Stomach (tissue), 9 donors: Measurements from ENCODE around the gene TNS1. TPM values are rescaled to one million over a fixed set of nuclear protein-coding genes. Genes with fewer than 3 reads are reported as not detected.
A peak's percentile ranks its signal among the peaks of the same experiment; 100 is the strongest.

Source experiments
- DNase-seq, 2 donors: peaks; one replicate each; pipeline versions ENCODE4 v3.0.0 to v3.0.0-alpha.2; 2013 to 2019
- H3K27ac ChIP-seq, 5 donors: fragments of 200-600 bp in 4 of 5; sonication (generic) in 4 of 5; one replicate each; pipeline ENCODE4 v1.5.1; 2013 to 2019; ENCODE audit warnings: mild to moderate bottlenecking in 1 of 5, moderate library complexity in 1 of 5
- H3K27me3 ChIP-seq, 3 donors: fragments of 200-600 bp; sonication (generic); one replicate each; pipeline ENCODE4 v1.5.1; 2017 to 2019; ENCODE audit warnings: mixed run types in 1 of 3
- H3K36me3 ChIP-seq, 4 donors: fragments of 200-600 bp; sonication (generic); 1 replicate in 3 of 4; 2 replicates in 1 of 4; pipeline ENCODE4 v1.5.1; 2016 to 2019
- H3K4me1 ChIP-seq, 4 donors: fragments of 200-600 bp; sonication (generic); one replicate each; pipeline ENCODE4 v1.5.1; 2016 to 2019
- H3K4me3 ChIP-seq, 4 donors: fragments of 200-600 bp; sonication (generic) in 3 of 4; one replicate each; pipeline ENCODE4 v1.5.1; 2016 to 2019; ENCODE audit warnings: mild to moderate bottlenecking in 1 of 4
- H3K9me3 ChIP-seq, 4 donors: fragments of 200-600 bp; sonication (generic); one replicate each; pipeline ENCODE4 v1.5.1; 2016 to 2019
- EP300 ChIP-seq: sonication (generic); formaldehyde crosslinking; IDR thresholded peaks from one replicate; pipeline ENCODE4 v1.6.1; 2017; ENCODE audit warnings: antibody characterized with exemption
- POLR2A ChIP-seq, 4 donors: fragments of 450-650 bp; IDR thresholded peaks; one replicate each; pipeline ENCODE4 v1.6.1; 2016; ENCODE audit warnings: antibody characterized with exemption in 4 of 4, control low read depth in 2 of 4, mild to moderate bottlenecking in 1 of 4, moderate library complexity in 1 of 4
- POLR2AphosphoS5 ChIP-seq, 3 donors: sonication (generic); formaldehyde crosslinking; IDR thresholded peaks; one replicate each; pipeline ENCODE4 v1.6.1; 2016; ENCODE audit warnings: antibody characterized with exemption in 3 of 3
- WGBS, 5 donors: extraction: QIAGEN DNeasy Blood & Tissue Kit in 3 of 5; methylation state at CpG; one replicate each; pipeline versions ENCODE4 v1.1.5 to v1.1.7; 2013 to 2018; 5-methylcytosine and 5-hydroxymethylcytosine counted together
- intact Hi-C: fragments of 100-400 bp; cut with DNase I; formaldehyde crosslinking; loops from one replicate; pipeline ENCODE4 v1.15.1; 2023; ENCODE audit warnings: low total_unique reads
- polyA plus RNA-seq, 3 donors: library from polyadenylated mRNA; stranded (reverse); fragments of 200-250 nt; gene quantifications; one replicate each; pipeline ENCODE4 v1.2.3, GENCODE V29; 2013
- total RNA-seq, 5 donors: library from RNA; depleted of rRNA; stranded (reverse); fragments of >200 nt; gene quantifications; one replicate each; pipeline versions ENCODE4 v1.1.0 to v1.2.3, GENCODE V29; 2014 to 2016
- TF ChIP-seq, protein P1 (sequence below), 7 experiments: fragments of 450-650 bp in 4 of 7; fragments of 200-600 bp in 3 of 7; sonication (generic) in 3 of 7; IDR thresholded peaks; one replicate each; pipeline ENCODE4 v1.5.1; 2016 to 2019; ENCODE audit warnings: antibody characterized with exemption in 7 of 7, control low read depth in 2 of 7, mild to moderate bottlenecking in 1 of 7
- donor health status: healthy with polysubstance abuse.
- donor health status: Bipolar disorder and iron deficiency.
- donor health status: healthy.

The TNS1 gene
- total and polyA plus RNA-seq, 8 donors = 18.5 to 682 (median 160) TPM

DNA sequence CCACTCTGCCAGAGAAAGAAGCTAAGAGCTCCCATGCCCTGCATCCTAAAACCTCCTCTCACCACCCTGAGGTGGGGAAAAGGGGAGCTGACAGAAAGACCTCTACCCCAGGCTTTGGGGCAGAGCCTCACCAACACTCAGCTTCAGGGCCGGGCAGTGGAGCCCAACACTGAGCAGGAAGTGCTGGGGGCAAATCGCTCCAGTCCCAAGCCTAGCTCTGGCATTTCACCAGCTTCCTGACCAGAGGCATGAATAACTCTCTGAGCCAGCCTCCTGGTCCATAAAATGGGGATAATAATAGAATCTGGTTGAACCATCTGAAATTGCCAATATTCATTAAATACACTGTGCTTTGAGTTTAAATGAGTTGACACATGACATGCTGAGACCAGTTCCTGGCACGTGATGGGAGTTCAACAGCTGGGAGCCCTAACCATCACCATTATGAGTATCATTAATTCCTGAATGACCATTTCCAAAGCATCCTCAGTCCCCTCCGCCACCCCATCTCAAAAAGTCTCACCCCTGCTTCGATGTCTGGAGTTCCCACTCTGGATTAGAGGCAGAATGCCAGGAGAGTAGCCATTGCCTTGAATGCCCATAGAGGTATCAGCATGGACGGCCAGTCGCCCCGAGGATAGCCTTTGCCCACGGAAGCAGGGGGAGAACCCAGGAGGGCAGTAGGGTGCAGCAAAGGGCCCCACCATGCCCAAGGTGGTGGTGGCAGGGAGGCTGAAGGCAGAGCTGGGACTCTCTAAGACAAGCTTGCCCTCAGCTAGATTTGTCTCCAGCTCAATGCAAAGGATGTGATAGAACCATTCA is 153.4 kb downstream of the TNS1 start:
- intact Hi-C loops = no loop called here
- Histone ChIP-seq H3K4me1 (peaks cover 26 to 84% (median 61%) of the 10 kb centered on the region in 4 donors), H3K36me3 (peaks cover 41 to 79% (median 57%) of the 10 kb centered on the region in 4 donors), H3K9me3 (peaks cover 0 to 9% (median 2%) of the 10 kb centered on the region in 4 donors), H3K27ac (peak overlapping the region in 4 of 5 donors; percentile 60 to 82 (median 66)), H3K4me3 (no peak overlapping the region), H3K27me3 (no peaks in the 10 kb centered on the region)
- TF ChIP-seq, protein P1, sequence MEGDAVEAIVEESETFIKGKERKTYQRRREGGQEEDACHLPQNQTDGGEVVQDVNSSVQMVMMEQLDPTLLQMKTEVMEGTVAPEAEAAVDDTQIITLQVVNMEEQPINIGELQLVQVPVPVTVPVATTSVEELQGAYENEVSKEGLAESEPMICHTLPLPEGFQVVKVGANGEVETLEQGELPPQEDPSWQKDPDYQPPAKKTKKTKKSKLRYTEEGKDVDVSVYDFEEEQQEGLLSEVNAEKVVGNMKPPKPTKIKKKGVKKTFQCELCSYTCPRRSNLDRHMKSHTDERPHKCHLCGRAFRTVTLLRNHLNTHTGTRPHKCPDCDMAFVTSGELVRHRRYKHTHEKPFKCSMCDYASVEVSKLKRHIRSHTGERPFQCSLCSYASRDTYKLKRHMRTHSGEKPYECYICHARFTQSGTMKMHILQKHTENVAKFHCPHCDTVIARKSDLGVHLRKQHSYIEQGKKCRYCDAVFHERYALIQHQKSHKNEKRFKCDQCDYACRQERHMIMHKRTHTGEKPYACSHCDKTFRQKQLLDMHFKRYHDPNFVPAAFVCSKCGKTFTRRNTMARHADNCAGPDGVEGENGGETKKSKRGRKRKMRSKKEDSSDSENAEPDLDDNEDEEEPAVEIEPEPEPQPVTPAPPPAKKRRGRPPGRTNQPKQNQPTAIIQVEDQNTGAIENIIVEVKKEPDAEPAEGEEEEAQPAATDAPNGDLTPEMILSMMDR (IDR thresholded peaks at IDR 0.05) = no peak
- TF ChIP-seq POLR2AphosphoS5 (IDR thresholded peaks at IDR 0.05) = no peak
- no peak for TF ChIP-seq EP300
- TF ChIP-seq POLR2A (IDR thresholded peaks at IDR 0.05) = no peak
- no peak for DNase-seq
- WGBS, 5 donors = 79 to 88% (median 82%) methylated on average over 9 of the region's 9 CpGs

DNA sequence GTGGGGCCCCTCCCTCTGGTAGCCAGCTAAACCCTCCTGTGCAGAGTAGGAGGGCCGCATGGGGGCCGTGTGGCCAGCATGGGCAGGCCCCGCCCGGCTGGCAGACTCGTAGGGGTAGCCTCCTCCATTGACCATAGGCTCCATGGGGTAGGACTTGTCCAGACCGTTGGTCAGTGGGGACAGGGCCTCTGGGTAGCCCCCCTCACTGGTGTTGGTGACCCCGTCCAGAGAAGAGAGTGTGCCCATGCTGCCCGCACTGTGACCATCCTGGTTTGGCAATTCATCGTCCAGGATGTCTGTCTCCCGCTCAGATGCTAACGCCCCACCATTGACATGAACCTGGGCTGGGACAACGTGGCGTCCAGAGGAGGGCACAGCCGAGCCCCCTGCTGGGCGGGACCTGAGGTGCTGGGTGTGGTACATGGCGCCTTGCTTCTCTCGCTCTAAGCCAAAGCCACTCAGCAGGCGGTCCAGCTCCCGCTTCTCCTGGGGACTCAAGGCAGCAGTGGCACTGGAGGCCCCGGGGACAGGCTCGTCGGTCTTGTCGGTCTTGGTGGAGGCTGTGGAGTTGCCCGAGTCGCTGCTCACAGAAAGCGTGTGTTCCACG is 154.3 kb downstream of the TNS1 start:
- H3K4me1 ChIP-seq = peaks cover 26 to 80% (median 58%) of the 10 kb centered on the region in 4 donors
- 87 to 94% (median 89%) methylated on average over 16 to 27 of the region's 27 CpGs for WGBS, 5 donors

DNA sequence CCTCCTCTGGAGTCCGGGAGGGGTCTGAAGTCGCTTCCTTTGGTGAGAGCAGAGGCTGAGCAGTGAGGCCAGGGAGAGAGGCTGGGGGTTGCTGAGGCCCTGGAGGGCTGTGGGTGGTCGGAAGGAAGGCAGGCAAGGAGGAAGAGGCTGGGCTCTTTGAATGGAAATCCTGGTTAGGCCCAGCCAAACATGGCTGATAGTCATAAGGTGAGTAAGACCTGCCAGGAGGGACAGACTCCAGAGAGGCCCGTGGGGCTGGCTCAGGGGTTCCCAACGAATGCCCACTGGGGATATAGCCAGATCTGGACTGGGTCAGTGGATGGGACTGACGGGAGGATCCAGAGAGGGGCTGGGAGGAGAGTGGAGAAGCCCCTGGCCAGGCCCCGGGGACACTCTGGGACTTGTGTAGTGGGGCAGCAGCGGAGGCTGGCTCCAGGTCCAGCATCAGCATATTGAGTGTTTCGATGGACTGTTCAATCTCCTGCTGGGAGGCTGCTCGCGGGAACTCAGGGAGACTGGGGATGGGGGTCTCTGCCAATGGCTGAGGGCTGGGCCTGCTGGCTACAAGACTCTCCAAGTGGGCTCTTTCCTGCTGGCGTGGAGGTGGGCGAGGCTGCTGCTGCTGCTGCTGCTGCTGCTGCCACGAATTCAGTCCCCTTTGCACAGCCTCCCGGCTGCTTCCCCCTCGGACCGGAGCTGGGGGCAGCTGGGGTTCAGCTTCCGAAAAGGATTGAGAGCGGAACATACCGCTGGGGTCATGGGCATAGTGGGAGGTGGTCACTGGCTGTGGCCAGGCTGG is 155.0 kb downstream of the TNS1 start:
- no peak for DNase-seq

More for the DNA sequence above, 154.3 kb downstream of the TNS1 start:
- H3K36me3 ChIP-seq = peaks cover 36 to 73% (median 59%) of the 10 kb centered on the region in 4 donors
- TF ChIP-seq POLR2AphosphoS5 (IDR thresholded peaks at IDR 0.05) = no peak
- TF ChIP-seq, protein P1 (IDR thresholded peaks at IDR 0.05) = no peak
- no peak for TF ChIP-seq EP300
- TF ChIP-seq POLR2A (IDR thresholded peaks at IDR 0.05) = no peak
- peaks cover 0 to 9% (median 2%) of the 10 kb centered on the region in 4 donors for H3K9me3 ChIP-seq
- intact Hi-C loops = no loop called here
- H3K27ac ChIP-seq = peak overlapping the region in 3 of 5 donors; percentile 15 to 82 (median 60)
- DNase-seq = no peak
- H3K27me3 ChIP-seq = no peaks in the 10 kb centered on the region
- H3K4me3 ChIP-seq = no peak overlapping the region

More for the DNA sequence above, 155.0 kb downstream of the TNS1 start:
- Histone ChIP-seq H3K27me3 (no peaks in the 10 kb centered on the region), H3K4me1 (peaks cover 26 to 79% (median 55%) of the 10 kb centered on the region in 4 donors), H3K36me3 (peaks cover 36 to 67% (median 57%) of the 10 kb centered on the region in 4 donors), H3K9me3 (peaks cover 0 to 9% (median 2%) of the 10 kb centered on the region in 4 donors), H3K4me3 (no peak overlapping the region), H3K27ac (peak overlapping the region in 3 of 5 donors; percentile 36 to 82 (median 60))
- TF ChIP-seq, protein P1 (IDR thresholded peaks at IDR 0.05) = no peak
- TF ChIP-seq POLR2A (IDR thresholded peaks at IDR 0.05) = no peak
- TF ChIP-seq EP300 = no peak
- TF ChIP-seq POLR2AphosphoS5 (IDR thresholded peaks at IDR 0.05) = no peak
- intact Hi-C loops = no loop called here
- WGBS, 5 donors = 81 to 91% (median 87%) methylated on average over 18 to 20 of the region's 20 CpGs
